Mesendoderm (in vitro differentiated cells): ENCODE measurements around the gene SNAI3.

ENCODE experiments used
- DNase-seq: peaks from one replicate; pipeline ENCODE4 v3.0.0; 2013
- H2AK5ac ChIP-seq: 2 replicates; pipeline ENCODE4 v1.6.1; 2013; ENCODE audit warnings: low read length, inconsistent platforms
- H2BK120ac ChIP-seq: 2 replicates; pipeline ENCODE4 v1.6.1; 2013; ENCODE audit warnings: low read depth, mild to moderate bottlenecking, low read length, moderate library complexity, mixed read lengths
- H2BK15ac ChIP-seq: replicated peaks from 2 replicates; pipeline ENCODE4 v1.6.1; 2013; ENCODE audit warnings: low read depth, mild to moderate bottlenecking, moderate library complexity
- H2BK5ac ChIP-seq: 2 replicates; pipeline ENCODE4 v1.6.1; 2013; ENCODE audit warnings: low read length, inconsistent platforms
- H3K18ac ChIP-seq: 2 replicates; pipeline ENCODE4 v1.6.1; 2013; ENCODE audit warnings: mild to moderate bottlenecking, low read length, mixed read lengths
- H3K23ac ChIP-seq: one replicate; pipeline ENCODE4 v1.6.1; 2013; ENCODE audit warnings: low read length
- H3K27ac ChIP-seq: 2 replicates; pipeline ENCODE4 v1.5.1; 2013; ENCODE audit warnings: low read depth, mild to moderate bottlenecking, inconsistent platforms, low read length, moderate library complexity
- H3K27me3 ChIP-seq: 2 replicates; pipeline ENCODE4 v1.6.1; 2013; ENCODE audit warnings: low read length, control low read depth, mild to moderate bottlenecking, inconsistent platforms; ENCODE audit not compliant: insufficient read depth, poor library complexity
- H3K36me3 ChIP-seq: 2 replicates; pipeline ENCODE4 v1.6.1; 2013; ENCODE audit warnings: low read length, inconsistent platforms; ENCODE audit not compliant: control insufficient read depth, insufficient read depth
- H3K4ac ChIP-seq: one replicate; pipeline ENCODE4 v1.6.1; 2013; ENCODE audit warnings: low read depth, mild to moderate bottlenecking, low read length, moderate library complexity
- H3K4me1 ChIP-seq: 2 replicates; pipeline ENCODE4 v1.6.1; 2013; ENCODE audit warnings: low read depth, low read length, inconsistent platforms; ENCODE audit not compliant: control insufficient read depth
- H3K4me2 ChIP-seq: 2 replicates; pipeline ENCODE4 v1.6.1; 2013; ENCODE audit warnings: low read length
- H3K4me3 ChIP-seq: 2 replicates; pipeline ENCODE4 v1.5.1; 2013; ENCODE audit warnings: mild to moderate bottlenecking, low read length
- H3K56ac ChIP-seq: one replicate; pipeline ENCODE4 v1.6.1; 2013; ENCODE audit warnings: low read length
- H3K79me1 ChIP-seq: 2 replicates; pipeline ENCODE4 v1.6.1; 2013; ENCODE audit warnings: low read length, inconsistent platforms
- H3K79me2 ChIP-seq: 2 replicates; pipeline ENCODE4 v1.6.1; 2013; ENCODE audit warnings: mild to moderate bottlenecking, low read length; ENCODE audit not compliant: control insufficient read depth, insufficient read depth
- H3K9ac ChIP-seq: 2 replicates; pipeline ENCODE4 v1.6.1; 2013; ENCODE audit warnings: low read length, inconsistent platforms
- H4K5ac ChIP-seq: one replicate; pipeline ENCODE4 v1.6.1; 2013; ENCODE audit warnings: low read length
- H4K8ac ChIP-seq: one replicate; pipeline ENCODE4 v1.6.1; 2013; ENCODE audit warnings: low read depth, mild to moderate bottlenecking, control low read depth, low read length, moderate library complexity
- WGBS: extraction: QIAGEN DNeasy Blood & Tissue Kit; methylation state at CpG from one replicate; pipeline ENCODE4 v1.1.7; 2013; ENCODE audit warnings: low lambda C conversion rate, missing lambda C conversion rate; ENCODE audit not compliant: insufficient coverage; ENCODE audit errors: extremely low coverage; 5-methylcytosine and 5-hydroxymethylcytosine counted together

SNAI3 gene

DNA sequence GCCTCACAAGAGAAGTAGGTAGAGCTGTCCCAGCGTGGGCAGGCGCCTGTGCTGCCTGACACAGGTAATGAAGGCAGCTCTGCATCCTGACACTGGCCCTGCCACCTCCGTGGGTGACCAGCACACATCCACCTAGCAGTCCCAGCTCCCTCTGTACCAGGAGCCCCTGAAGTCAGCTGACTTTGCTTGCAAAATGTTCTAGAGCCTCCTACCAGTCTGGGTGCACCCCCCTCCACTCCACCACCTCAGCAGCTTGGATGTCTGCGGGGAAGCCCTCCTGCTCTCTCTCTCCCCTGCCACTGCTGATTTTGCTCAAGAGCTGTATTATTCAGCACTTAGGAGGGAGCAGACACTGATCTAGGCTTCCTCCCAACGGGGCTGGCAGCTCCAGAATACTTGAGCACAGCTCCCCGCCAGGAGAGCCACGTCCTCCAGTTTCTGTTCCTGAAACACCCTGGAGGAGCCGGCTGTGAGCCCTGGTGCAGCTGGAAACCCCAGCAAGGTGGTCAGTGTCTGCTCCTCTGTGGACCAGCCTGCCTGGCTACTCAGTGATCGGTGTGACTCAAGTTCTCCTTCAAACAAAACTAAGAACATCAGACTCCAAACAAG, 18.9 kb upstream of the SNAI3 start:
- no peaks in the 10 kb centered on the region for H3K27me3 ChIP-seq
- H3K27ac ChIP-seq, result no peak overlapping the region
- WGBS, result no CpG with 5 or more reads among the region's 9 CpGs
- H2BK15ac ChIP-seq, result no peak overlapping the region
- peak overlapping the region; percentile 80 for H3K9ac ChIP-seq
- H3K4me2 ChIP-seq, result peak overlapping the region; percentile 85
- no peak overlapping the region for H3K18ac ChIP-seq
- no peak overlapping the region for H3K23ac ChIP-seq
- peaks cover 18% of the 10 kb centered on the region for H3K79me1 ChIP-seq
- no peaks in the 10 kb centered on the region for H3K36me3 ChIP-seq
- no peak overlapping the region for H2AK5ac ChIP-seq
- DNase-seq, result no peak
- peak overlapping the region; percentile 86 for H3K56ac ChIP-seq
- H4K5ac ChIP-seq, result no peak overlapping the region
- no peaks in the 10 kb centered on the region for H3K4me1 ChIP-seq
- H4K8ac ChIP-seq, result no peak overlapping the region
- H2BK5ac ChIP-seq, result no peak overlapping the region
- no peak overlapping the region for H2BK120ac ChIP-seq
- H3K79me2 ChIP-seq, result peaks cover 8% of the 10 kb centered on the region
- peak overlapping the region; percentile 79 for H3K4me3 ChIP-seq
- H3K4ac ChIP-seq, result no peak overlapping the region

DNA sequence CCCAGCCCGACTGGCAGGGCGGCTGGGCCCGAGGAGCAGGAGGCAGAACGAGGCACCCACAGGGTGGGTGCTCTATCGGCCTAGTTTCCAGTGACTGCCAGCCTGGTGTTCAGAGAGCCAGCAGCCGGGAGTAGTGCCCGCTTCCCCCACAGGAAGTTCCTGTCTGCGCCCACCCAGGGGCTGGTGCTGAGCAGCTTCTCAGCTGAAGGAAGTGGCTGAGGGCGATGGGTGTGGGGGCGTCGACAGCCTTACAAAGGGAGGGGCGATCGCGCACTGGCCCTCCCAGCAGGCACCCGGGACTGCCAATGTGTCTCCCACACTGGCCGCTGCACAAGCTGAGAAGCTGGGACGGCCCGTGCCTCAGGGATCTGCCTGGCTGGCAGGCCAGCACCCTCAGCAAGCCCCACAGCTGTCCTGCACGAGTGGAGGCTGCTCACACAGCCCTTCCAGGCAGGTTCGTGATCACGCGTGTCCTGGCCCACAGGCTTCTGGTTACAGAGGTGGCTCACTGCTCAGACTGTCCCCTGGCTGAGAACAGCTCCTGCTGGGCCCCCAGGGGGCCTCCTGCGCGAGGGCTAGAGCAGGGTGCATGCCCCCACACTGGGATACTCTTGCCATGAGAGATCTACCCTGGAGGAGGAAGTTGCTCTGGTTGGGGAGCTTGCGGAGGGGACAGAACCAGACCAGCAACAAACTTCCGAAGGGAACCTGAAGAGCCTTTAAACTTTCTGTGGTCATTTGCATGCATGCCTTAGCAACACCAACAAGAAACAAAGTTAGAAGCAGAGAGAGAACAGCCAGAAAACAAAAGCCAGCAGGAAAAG, 17.4 kb upstream of the SNAI3 start:
- no peaks in the 10 kb centered on the region for H3K36me3 ChIP-seq
- peaks cover 17% of the 10 kb centered on the region for H3K79me1 ChIP-seq
- H2BK5ac ChIP-seq, result no peak overlapping the region
- no peak overlapping the region for H3K9ac ChIP-seq
- no peak overlapping the region for H3K27ac ChIP-seq
- peaks cover 8% of the 10 kb centered on the region for H3K79me2 ChIP-seq
- DNase-seq, result no peak
- no peak overlapping the region for H3K4me3 ChIP-seq
- H3K27me3 ChIP-seq, result no peaks in the 10 kb centered on the region
- H2BK15ac ChIP-seq, result no peak overlapping the region
- no CpG with 5 or more reads among the region's 26 CpGs for WGBS
- no peak overlapping the region for H2AK5ac ChIP-seq
- H3K4me2 ChIP-seq, result no peak overlapping the region
- no peak overlapping the region for H3K18ac ChIP-seq
- H4K5ac ChIP-seq, result no peak overlapping the region
- H3K4me1 ChIP-seq, result no peaks in the 10 kb centered on the region
- no peak overlapping the region for H2BK120ac ChIP-seq
- no peak overlapping the region for H3K56ac ChIP-seq
- no peak overlapping the region for H3K23ac ChIP-seq
- H4K8ac ChIP-seq, result no peak overlapping the region
- H3K4ac ChIP-seq, result no peak overlapping the region

- no peak overlapping the region for H2BK5ac ChIP-seq
- H3K4me2 ChIP-seq, result no peak overlapping the region
- H2AK5ac ChIP-seq, result no peak overlapping the region
- no CpG with 5 or more reads among the region's 31 CpGs for WGBS
- H2BK15ac ChIP-seq, result no peak overlapping the region
- no peak overlapping the region for H3K4me3 ChIP-seq
- H3K79me2 ChIP-seq, result peaks cover 8% of the 10 kb centered on the region
- no peak overlapping the region for H3K56ac ChIP-seq
- H3K27me3 ChIP-seq, result no peaks in the 10 kb centered on the region
- H3K36me3 ChIP-seq, result no peaks in the 10 kb centered on the region
- no peaks in the 10 kb centered on the region for H3K4me1 ChIP-seq
- no peak overlapping the region for H3K23ac ChIP-seq
- no peak overlapping the region for H3K27ac ChIP-seq
- H4K5ac ChIP-seq, result no peak overlapping the region
- no peak for DNase-seq
- H2BK120ac ChIP-seq, result no peak overlapping the region
- no peak overlapping the region for H3K4ac ChIP-seq
- H3K18ac ChIP-seq, result no peak overlapping the region
- peaks cover 12% of the 10 kb centered on the region for H3K79me1 ChIP-seq
- H3K9ac ChIP-seq, result no peak overlapping the region
- H4K8ac ChIP-seq, result no peak overlapping the region
Observed at GRCh38 chr16:88702371-88703210, 16.3 kb upstream of the SNAI3 start.

- Histone ChIP-seq H3K4me2 (no peak overlapping the region), H3K18ac (no peak overlapping the region), H2BK5ac (no peak overlapping the region), H2BK120ac (no peak overlapping the region), H3K4me3 (no peak overlapping the region), H4K8ac (no peak overlapping the region), H2AK5ac (no peak overlapping the region), H3K27ac (no peak overlapping the region), H4K5ac (no peak overlapping the region), H3K27me3 (no peaks in the 10 kb centered on the region), H3K4ac (no peak overlapping the region), H3K36me3 (no peaks in the 10 kb centered on the region), H3K79me2 (peaks cover 4% of the 10 kb centered on the region), H3K23ac (no peak overlapping the region), H3K4me1 (no peaks in the 10 kb centered on the region), H2BK15ac (no peak overlapping the region), H3K9ac (no peak overlapping the region), H3K56ac (no peak overlapping the region), H3K79me1 (peaks cover 7% of the 10 kb centered on the region)
- no peak for DNase-seq
- WGBS, result no CpG with 5 or more reads among the region's 30 CpGs
Observed at GRCh38 chr16:88701581-88702370, 15.5 kb upstream of the SNAI3 start.

GRCh38 chr16:88700636-88701482, 14.6 kb upstream of the SNAI3 start:
- Histone ChIP-seq H3K9ac (no peak overlapping the region), H2BK15ac (no peak overlapping the region), H4K8ac (no peak overlapping the region), H3K56ac (no peak overlapping the region), H3K4me1 (no peaks in the 10 kb centered on the region), H3K27ac (no peak overlapping the region), H3K36me3 (no peaks in the 10 kb centered on the region), H3K79me2 (peaks cover 2% of the 10 kb centered on the region), H2AK5ac (no peak overlapping the region), H2BK120ac (no peak overlapping the region), H3K4ac (no peak overlapping the region), H2BK5ac (no peak overlapping the region), H3K27me3 (no peaks in the 10 kb centered on the region), H3K4me3 (no peak overlapping the region), H3K23ac (no peak overlapping the region), H3K18ac (no peak overlapping the region), H3K4me2 (no peak overlapping the region), H3K79me1 (peaks cover 4% of the 10 kb centered on the region), H4K5ac (no peak overlapping the region)
- no peak for DNase-seq
- WGBS, result no CpG with 5 or more reads among the region's 42 CpGs
